HG03025 (cell line): ENCODE data around the gene PISD.

Source experiments
- ATAC-seq: cut with Tn5 transposase; IDR thresholded peaks from one replicate; pipeline ENCODE4 v1.9.1; 2021; ENCODE audit warnings: mild to moderate bottlenecking, moderate library complexity; ENCODE audit not compliant: unreplicated experiment, low FRiP score

The PISD gene

GRCh38 chr22:31627223-31627731 lies 34.7 kb downstream of the PISD start:
- ATAC-seq = no peak

- ATAC-seq = no peak
Measured at GRCh38 chr22:31626427-31627150, 35.4 kb downstream of the PISD start.

- ATAC-seq = no peak
Measured at GRCh38 chr22:31625661-31626426, 36.2 kb downstream of the PISD start.

- ATAC-seq = no peak
Measured at GRCh38 chr22:31625257-31625640, 36.8 kb downstream of the PISD start.

GRCh38 chr22:31623592-31624304 lies 38.3 kb downstream of the PISD start:
- ATAC-seq = no peak

- ATAC-seq = no peak
Measured at GRCh38 chr22:31622980-31623379, 39.0 kb downstream of the PISD start.

GRCh38 chr22:31621507-31622124 lies 40.4 kb downstream of the PISD start:
- no peak for ATAC-seq

GRCh38 chr22:31620756-31621480 lies 41.1 kb downstream of the PISD start:
- no peak for ATAC-seq

- ATAC-seq = no peak
Measured at GRCh38 chr22:31619611-31620300, 42.3 kb downstream of the PISD start.

- no peak for ATAC-seq
Measured at GRCh38 chr22:31618471-31619176, 43.4 kb downstream of the PISD start.

GRCh38 chr22:31618057-31618456 lies 44.0 kb downstream of the PISD start:
- ATAC-seq = no peak

GRCh38 chr22:31616315-31616980 lies 45.6 kb downstream of the PISD start:
- no peak for ATAC-seq

- ATAC-seq = no peak
Measured at GRCh38 chr22:31615940-31616314, 46.1 kb downstream of the PISD start.

GRCh38 chr22:31615491-31615860 lies 46.5 kb downstream of the PISD start:
- ATAC-seq = no peak

- no peak for ATAC-seq
Measured at GRCh38 chr22:31614781-31615490, 47.1 kb downstream of the PISD start.

GRCh38 chr22:31613904-31614296 lies 48.1 kb downstream of the PISD start:
- ATAC-seq = no peak

GRCh38 chr22:31613286-31613903 lies 48.6 kb downstream of the PISD start:
- ATAC-seq = no peak
